AG10803 (cell line): ENCODE data around the gene NCOA3.

Experiments used
- DNase-seq: peaks from one replicate; pipeline ENCODE4 v3.0.0; 2010; ENCODE audit warnings: low read depth
- H3K4me3 ChIP-seq: 2 replicates; pipeline ENCODE4 v1.5.1; 2011; ENCODE audit warnings: mild to moderate bottlenecking, low read length, control low read depth
- TF ChIP-seq, protein P1 (sequence below): conservative IDR thresholded peaks from 2 replicates; pipeline ENCODE4 v1.5.1; 2011; ENCODE audit warnings: mild to moderate bottlenecking, low read length, control low read depth, inconsistent platforms

NCOA3 gene

DNA sequence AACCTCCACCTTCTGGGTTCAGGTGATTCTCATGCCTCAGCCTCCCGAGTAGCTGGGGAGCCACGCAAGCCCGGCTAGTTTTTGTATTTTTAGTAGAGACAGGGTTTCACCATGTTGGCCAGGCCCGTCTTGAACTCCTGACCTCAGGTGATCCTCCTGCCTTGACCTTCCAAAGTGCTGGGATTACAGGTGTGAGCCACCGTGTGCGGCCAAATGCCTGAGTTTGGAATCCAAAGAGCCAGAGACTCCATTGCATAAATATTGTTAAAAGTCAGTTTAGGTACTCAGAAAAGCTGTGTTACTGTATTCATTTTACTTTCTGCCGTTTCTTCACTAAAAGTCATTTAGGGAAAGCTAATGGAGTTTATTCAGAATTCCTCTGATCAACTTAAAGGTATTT lies 146.3 kb downstream of the NCOA3 start:
- TF ChIP-seq, protein P1, sequence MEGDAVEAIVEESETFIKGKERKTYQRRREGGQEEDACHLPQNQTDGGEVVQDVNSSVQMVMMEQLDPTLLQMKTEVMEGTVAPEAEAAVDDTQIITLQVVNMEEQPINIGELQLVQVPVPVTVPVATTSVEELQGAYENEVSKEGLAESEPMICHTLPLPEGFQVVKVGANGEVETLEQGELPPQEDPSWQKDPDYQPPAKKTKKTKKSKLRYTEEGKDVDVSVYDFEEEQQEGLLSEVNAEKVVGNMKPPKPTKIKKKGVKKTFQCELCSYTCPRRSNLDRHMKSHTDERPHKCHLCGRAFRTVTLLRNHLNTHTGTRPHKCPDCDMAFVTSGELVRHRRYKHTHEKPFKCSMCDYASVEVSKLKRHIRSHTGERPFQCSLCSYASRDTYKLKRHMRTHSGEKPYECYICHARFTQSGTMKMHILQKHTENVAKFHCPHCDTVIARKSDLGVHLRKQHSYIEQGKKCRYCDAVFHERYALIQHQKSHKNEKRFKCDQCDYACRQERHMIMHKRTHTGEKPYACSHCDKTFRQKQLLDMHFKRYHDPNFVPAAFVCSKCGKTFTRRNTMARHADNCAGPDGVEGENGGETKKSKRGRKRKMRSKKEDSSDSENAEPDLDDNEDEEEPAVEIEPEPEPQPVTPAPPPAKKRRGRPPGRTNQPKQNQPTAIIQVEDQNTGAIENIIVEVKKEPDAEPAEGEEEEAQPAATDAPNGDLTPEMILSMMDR = no peak
- DNase-seq = no peak
- no peak overlapping the region for H3K4me3 ChIP-seq

DNA sequence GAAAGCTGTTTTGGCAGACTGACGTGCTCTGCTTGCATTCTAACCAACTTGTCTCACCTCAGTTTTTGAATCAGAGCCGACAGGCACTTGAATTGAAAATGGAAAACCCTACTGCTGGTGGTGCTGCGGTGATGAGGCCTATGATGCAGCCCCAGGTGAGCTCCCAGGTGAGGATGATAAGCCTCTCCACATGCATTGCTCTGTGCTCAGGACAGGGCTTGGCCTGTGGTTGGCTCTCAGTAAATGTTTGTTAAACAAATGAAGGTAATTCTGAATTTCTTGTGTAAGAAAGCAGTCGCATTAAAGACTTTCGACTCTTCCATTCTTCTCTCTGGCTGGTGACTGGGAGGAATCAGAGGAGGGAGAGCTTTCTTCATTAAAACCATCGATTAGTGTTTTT lies 147.3 kb downstream of the NCOA3 start:
- no peak for DNase-seq
- H3K4me3 ChIP-seq = no peak overlapping the region
- TF ChIP-seq, protein P1 = no peak

DNA sequence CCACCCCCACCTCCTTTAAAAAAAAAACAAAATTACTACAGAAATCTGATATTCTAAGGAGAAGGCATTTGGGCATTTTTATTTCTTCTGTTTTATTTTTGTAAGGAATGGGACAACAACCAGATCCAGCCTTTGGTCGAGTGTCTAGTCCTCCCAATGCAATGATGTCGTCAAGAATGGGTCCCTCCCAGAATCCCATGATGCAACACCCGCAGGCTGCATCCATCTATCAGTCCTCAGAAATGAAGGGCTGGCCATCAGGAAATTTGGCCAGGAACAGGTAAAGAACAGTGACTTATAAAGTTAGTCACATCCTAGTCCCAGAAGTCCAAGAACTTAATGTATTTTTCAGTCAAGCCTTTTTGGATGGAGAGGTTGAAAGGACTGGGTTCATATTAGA lies 150.6 kb downstream of the NCOA3 start:
- no peak for DNase-seq
- TF ChIP-seq, protein P1 = no peak

DNA sequence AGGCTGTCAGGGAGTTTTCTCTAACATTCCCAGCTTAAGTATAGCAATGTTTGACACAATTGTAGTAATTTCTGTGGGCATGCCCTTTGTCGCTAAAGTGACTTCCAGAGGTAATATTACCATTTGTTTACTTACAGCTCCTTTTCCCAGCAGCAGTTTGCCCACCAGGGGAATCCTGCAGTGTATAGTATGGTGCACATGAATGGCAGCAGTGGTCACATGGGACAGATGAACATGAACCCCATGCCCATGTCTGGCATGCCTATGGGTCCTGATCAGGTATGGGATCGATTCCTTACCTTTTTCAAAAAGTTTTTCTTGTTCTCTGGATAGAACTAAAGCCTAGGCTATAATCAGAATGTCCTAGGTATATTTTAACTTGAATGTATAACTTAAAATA lies 151.1 kb downstream of the NCOA3 start:
- no peak overlapping the region for H3K4me3 ChIP-seq
- TF ChIP-seq, protein P1 = no peak
- no peak for DNase-seq

More for the DNA sequence above, 150.6 kb downstream of the NCOA3 start:
- no peak overlapping the region for H3K4me3 ChIP-seq

DNA sequence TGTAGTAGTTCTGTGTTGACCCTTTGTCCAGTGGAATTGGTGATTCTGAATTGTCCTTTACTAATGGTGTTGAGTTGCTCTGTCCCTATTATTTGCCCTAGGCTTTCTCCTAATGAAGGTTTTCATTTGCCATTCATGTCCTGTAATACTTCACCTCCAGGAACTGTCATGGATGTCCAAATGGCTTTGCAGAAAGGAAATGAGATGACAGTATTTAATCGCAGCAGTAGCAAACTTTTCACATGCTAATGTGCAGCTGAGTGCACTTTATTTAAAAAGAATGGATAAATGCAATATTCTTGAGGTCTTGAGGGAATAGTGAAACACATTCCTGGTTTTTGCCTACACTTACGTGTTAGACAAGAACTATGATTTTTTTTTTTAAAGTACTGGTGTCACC lies 152.2 kb downstream of the NCOA3 start:
- TF ChIP-seq, protein P1 = no peak
- DNase-seq = no peak
- H3K4me3 ChIP-seq = no peak overlapping the region

DNA sequence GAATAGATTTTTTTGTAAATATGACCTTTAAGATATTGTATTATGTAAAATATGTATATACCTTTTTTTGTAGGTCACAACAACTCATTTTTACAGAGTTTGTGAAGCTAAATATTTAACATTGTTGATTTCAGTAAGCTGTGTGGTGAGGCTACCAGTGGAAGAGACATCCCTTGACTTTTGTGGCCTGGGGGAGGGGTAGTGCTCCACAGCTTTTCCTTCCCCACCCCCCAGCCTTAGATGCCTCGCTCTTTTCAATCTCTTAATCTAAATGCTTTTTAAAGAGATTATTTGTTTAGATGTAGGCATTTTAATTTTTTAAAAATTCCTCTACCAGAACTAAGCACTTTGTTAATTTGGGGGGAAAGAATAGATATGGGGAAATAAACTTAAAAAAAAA lies 152.7 kb downstream of the NCOA3 start:
- H3K4me3 ChIP-seq = no peak overlapping the region
- DNase-seq = no peak
- TF ChIP-seq, protein P1 = no peak

DNA sequence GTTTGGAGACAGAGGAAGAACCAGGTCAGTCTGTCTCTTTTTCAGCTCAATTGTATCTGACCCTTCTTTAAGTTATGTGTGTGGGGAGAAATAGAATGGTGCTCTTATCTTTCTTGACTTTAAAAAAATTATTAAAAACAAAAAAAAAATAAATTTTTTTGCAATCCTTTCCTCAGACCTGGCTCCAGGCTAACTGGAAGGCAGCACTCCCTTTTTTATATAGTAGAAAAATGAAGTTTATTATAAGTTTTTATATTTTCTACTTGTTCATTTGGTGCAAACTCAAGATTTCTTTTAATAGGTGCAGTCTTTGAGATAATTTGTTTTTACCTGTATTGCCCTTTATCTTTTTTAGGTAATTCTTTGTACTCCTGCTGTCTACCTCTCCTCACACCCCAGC lies 153.9 kb downstream of the NCOA3 start:
- TF ChIP-seq, protein P1 = no peak
- DNase-seq = no peak
- no peak overlapping the region for H3K4me3 ChIP-seq
